ENCODE results near the gene ARHGEF11. TPM values are rescaled to one million over a fixed set of nuclear protein-coding genes. Genes with fewer than 3 reads are reported as not detected.

ARHGEF11 gene
- total RNA-seq, 1 experiment from 2014 or later = 55.5 TPM

DNA sequence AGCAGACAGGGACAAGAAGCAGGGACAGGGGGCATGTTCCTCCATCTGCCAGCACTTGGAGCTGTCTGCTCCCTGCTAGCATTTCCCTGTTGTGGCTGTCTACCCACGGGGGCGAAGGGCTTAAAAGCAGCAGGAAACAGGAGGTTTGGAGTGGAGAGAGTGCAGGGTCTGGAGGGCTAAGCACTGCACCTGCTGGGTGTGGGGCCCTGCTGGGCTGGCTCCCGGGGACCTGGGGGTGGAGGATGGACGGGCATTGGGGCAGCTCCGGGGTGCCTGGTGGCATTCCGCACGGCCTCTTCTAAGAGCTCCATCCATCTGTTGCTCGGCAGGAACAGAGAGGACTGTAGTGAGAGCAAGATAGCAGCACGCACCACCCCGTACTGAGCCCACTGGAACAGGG is 103.9 kb downstream of the ARHGEF11 start:
- no TSS peak for BruUV-seq (replicated peaks)

DNA sequence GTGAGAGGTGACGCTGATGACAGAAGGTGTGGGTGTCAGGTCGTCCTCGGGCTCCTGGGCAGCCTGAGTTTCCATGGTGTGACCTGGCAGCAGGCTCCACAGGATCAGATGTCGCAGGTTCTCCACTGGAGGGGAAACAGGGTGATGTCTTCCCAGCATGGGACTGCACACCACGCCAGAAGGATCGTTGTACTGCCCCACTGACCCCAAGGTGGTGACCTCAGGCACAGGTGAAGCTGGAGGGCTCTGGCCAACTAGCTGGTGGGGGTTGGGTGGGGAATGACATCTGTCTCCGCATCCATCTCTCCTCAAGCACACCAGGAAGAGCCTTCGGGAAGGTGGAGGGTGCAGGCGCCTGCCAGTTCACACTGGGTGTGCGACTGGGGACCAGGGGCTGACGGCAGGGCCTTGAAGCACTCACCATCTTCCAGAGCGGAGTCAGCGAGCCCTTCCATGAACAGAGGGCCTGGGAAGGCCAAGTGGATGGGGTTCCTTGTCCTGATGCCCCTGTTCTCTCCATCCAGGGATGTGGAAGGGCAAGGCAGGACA is 105.7 kb downstream of the ARHGEF11 start:
- Histone ChIP-seq H3K4me3 (ENCODE audit: low read depth in 2 of 2, low read length in 2 of 2) (no peak overlapping the region), H3K36me3 (ENCODE audit: control insufficient read depth, insufficient read depth, low read length) (no peaks in the 10 kb centered on the region; the same call in 1 of the 2 replicates), H3K27me3 (ENCODE audit: control insufficient read depth, insufficient read depth, low read length) (no peaks in the 10 kb centered on the region), H3K9me3 (ENCODE audit: control insufficient read depth, insufficient read depth, low read depth, low read length) (no peaks in the 10 kb centered on the region), H3K27ac (ENCODE audit: low read length) (no peak overlapping the region), H3K4me1 (ENCODE audit: control insufficient read depth, insufficient read depth, low read length) (no peaks in the 10 kb centered on the region)
- in situ Hi-C loops (cut with HindIII; ENCODE audit: low pct_unique_long_range_greater_than_20kb, low sequenced_read_pairs) = no loop called here
- no peak for TF ChIP-seq POLR2AphosphoS5 (IDR thresholded peaks at IDR 0.05; ENCODE audit: low read depth, low read length)
- TF ChIP-seq REST (IDR thresholded peaks at IDR 0.05; ENCODE audit: insufficient read depth in 1 of 2, low read depth in 2 of 2, low read length in 1 of 2) = no peak
- no peak for TF ChIP-seq TCF7L2 (IDR thresholded peaks at IDR 0.05; ENCODE audit: low read depth, low read length)
- no peak for TF ChIP-seq CTCF (IDR thresholded peaks at IDR 0.05)
- no peak for TF ChIP-seq SIN3A (IDR thresholded peaks at IDR 0.05; ENCODE audit: borderline replicate concordance, insufficient read depth, low read depth, low read length)
- no peak for DNase-seq (ENCODE audit: low read depth, low spot score)
- ATAC-seq = no peak
- BruUV-seq (replicated peaks) = no TSS peak
- ChIA-PET CTCF (no interaction called here), POLR2A (no interaction called here)
- intact Hi-C loops (cut with micrococcal nuclease; ENCODE audit: unreplicated experiment) = no loop called here

More for the DNA sequence above, 103.9 kb downstream of the ARHGEF11 start:
- ChIA-PET CTCF (no interaction called here), POLR2A (no interaction called here)
- no peaks in the 10 kb centered on the region; the same call in 1 of the 2 replicates for H3K36me3 ChIP-seq (ENCODE audit: control insufficient read depth, insufficient read depth, low read length)
- no peaks in the 10 kb centered on the region for H3K27me3 ChIP-seq (ENCODE audit: control insufficient read depth, insufficient read depth, low read length)
- no peaks in the 10 kb centered on the region for H3K4me1 ChIP-seq (ENCODE audit: control insufficient read depth, insufficient read depth, low read length)
- no peaks in the 10 kb centered on the region for H3K9me3 ChIP-seq (ENCODE audit: control insufficient read depth, insufficient read depth, low read depth, low read length)
- in situ Hi-C loops (cut with HindIII; ENCODE audit: low pct_unique_long_range_greater_than_20kb, low sequenced_read_pairs) (no loop called here), intact Hi-C loops (cut with micrococcal nuclease; ENCODE audit: unreplicated experiment) (no loop called here)
- TF ChIP-seq REST (IDR thresholded peaks at IDR 0.05; ENCODE audit: insufficient read depth in 1 of 2, low read depth in 2 of 2, low read length in 1 of 2) (no peak), SIN3A (IDR thresholded peaks at IDR 0.05; ENCODE audit: borderline replicate concordance, insufficient read depth, low read depth, low read length) (no peak), CTCF (IDR thresholded peaks at IDR 0.05) (no peak), TCF7L2 (IDR thresholded peaks at IDR 0.05; ENCODE audit: low read depth, low read length) (no peak), POLR2AphosphoS5 (IDR thresholded peaks at IDR 0.05; ENCODE audit: low read depth, low read length) (no peak)
- no peak for DNase-seq (ENCODE audit: low read depth, low spot score)
- H3K27ac ChIP-seq (ENCODE audit: low read length) = no peak overlapping the region
- no peak for ATAC-seq
- H3K4me3 ChIP-seq (ENCODE audit: low read depth in 2 of 2, low read length in 2 of 2) = no peak overlapping the region
